HG02588 (cell line): Measurements from ENCODE around the gene GABRB3.

ENCODE experiments used
- ATAC-seq: cut with Tn5 transposase; IDR thresholded peaks from one replicate; pipeline ENCODE4 v1.9.1; 2021; ENCODE audit warnings: mild to moderate bottlenecking, moderate library complexity; ENCODE audit not compliant: unreplicated experiment

Gene GABRB3

DNA sequence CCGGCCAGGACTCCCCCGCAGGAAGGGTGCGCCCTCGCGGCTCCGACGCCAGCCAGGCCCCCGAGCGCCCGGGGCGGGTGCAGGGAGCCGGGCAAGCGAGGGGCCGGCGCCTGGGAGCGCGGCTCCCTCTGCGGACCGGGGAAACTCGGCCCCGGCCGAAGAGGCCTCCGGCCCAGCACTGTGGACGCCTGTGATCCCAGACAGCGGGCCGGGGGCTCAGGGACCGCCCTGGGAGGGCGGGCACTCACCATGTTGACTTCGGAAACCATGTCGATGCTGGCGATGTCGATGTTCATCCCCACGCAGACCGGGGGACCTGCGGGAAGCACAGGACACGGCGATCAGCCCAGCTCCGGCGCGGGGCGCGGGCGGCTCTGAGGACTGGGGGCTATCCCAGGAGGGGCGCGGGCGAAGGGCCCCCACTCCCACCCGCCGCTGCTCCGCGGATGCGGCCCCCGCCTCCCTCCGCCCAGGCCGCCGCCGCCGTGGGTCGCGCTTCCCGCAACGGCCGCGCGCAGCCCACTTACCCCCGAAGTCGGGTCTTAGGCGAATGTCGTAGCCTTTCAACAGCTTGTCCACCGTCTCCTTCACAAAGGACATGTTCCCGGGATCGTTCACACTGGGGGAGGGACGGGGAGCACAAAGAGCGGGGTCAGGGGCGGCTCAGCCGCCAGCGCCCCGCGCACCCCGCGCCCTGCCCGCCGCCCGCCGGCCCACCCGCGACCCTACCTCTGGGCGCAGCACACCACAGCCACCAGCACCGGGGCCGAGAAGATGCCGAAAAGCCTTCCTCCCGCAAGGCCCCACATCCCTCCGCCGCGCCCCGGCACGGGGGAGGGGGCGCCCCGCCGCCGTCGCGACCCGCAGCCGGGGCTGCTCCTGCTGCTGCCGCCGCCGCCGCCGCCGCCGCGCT lies at the start of gene GABRB3:
TSS of gene GABRB3 (minus strand) at position 913 of the 913 bp plus-strand sequence.
- ATAC-seq, result no peak

DNA sequence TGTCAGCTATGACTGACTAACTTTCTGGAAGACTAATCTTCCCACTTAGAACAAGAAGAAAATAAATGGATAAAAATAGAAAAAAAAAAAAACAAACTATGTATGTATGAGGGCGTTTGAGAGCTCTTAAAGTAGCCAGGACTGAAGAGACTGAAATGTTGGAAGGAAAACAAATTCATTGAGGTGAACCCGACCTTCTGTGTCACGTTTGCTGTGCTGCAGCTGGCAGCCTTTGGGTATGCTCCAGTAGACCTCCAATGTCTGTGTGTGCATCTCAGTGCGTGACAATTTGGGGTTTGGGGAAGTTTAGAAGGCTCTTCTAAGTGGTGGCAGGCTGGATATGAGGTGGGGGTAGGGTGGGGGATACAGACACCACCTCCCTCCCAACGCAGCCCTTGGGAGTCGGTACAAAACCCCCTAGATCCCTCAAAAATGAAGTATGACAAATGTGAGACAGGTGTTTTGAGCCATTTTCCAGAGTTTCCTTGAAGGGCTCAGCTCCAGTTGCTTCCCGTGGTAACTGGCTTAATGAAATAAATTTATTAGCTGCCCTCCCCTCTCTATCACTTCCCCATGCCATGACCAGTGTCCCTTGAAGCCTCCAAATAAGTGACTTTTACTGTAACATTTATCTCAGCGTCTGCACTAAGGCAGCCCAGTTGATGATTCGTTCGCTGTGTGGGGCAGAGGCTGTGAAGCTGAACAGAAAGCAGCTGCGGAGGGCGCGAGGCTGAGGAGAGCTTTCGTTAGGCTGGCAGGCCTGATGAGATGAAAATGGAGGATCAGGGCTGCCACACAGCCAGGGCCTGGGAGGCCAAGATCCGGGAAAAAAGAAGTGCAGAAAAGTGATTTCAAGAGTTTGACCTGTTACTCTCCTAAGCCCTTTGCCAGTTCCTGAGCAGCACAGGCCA lies 34.9 kb upstream of the GABRB3 start:
- no peak for ATAC-seq

DNA sequence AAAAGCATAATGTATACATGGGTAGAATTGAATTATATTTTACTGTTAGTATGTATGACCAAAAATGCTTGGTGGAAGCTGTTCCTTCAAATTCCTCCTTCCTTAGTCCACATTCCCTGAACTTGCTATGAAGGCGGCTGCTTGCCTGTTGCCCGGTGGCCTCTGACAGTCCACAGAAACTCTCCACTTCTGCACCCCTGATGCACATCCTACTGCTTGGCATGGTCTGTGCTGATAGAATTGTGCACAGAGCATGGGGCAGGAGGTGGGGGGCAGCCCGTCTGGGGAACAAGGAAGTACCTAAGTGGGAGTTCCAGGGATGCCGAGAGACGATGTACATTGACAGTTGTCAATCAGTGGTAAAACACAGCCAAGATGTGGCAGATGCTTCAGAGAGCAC lies 33.7 kb upstream of the GABRB3 start:
- no peak for ATAC-seq

DNA sequence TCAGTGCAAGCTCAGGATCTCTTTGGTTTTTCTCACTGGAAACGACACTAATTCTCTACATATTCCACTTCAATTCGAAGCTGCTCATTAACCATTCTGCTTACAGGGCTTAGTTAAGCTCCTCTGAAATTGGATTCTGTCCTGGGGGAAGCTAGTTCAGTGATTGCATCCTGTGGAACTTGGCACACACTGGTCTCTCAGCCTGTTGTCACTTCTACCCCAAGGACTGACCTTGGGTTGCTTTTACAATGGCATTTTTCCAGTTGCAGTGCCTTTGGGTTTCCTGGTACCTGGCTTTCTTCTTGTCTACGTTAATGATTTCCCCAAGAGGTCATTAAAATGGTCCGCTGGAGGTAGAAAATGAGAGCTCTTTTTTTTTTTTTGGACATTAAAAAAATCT lies 33.3 kb upstream of the GABRB3 start:
- no peak for ATAC-seq

DNA sequence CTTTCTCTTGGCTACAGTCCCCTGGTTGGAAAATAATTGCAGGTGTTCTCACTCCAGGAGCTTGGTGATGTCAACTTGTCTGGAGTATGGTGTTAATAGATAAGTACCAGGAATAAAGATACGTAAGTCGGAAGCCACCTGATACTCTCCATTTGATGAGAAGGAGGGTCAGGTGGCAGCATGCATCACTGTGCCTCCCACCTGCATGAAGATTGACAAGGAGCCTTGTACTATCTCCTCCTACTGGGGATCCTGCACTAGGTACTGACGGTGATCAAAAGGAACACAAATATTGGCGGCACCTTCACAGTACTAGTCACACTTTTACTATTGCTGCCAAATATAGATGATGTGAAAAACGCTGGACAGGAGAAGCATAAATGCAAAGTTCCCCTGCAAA lies 32.6 kb upstream of the GABRB3 start:
- no peak for ATAC-seq

DNA sequence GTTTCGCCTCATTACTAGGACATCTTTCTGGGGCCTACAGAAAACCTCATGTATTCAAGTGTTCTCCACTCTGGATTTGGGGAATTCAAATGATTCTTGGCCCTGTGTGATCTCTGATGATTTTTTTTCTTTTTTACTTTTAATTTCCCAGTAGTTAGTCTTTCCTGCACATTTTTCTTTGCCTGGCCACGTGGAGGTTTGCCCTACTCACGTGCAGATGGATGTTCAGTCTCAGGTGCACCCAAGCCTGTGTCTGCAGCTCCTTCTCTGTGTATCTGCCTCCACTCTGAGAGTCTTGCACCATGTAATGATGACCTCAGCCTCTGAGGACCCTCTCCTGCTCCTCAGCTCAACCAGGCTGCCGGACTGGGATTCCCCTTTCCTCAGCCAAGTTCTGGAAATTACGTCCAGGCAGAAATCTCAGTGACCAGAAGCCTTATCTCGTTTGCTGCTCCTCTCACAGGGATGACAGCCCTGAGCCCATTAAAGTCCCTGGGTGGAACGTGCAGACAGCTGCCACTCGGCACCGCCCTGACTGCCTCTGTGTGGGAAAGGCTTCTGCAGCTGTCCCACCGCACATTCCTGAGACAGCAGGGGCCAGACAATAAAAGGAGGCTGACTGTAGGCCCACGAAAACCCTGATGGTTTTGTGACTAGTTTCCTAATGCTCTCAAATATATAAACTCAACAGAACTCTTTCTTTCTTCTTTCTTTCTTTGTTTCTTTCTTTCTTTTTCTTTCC lies 31.4 kb upstream of the GABRB3 start:
- ATAC-seq, result no peak

DNA sequence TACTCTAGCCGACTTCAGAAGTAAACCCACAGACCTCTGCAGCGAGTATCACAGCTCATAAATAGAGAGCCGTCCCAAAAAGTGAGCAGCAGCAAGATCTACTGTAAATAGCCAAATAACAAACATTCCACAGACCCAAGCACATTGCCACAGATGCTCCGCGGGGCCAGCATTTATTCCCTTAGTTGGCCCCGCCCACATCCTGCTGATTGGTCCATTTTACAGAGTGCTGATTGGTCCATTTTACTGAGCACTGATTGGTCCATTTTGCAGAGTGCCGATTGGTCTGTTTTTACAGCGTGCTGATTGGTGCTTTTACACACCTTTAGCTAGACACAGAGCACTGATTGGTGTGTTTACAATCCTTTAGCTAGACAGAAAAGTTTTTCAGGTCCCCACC lies 17.3 kb upstream of the GABRB3 start:
- no peak for ATAC-seq

DNA sequence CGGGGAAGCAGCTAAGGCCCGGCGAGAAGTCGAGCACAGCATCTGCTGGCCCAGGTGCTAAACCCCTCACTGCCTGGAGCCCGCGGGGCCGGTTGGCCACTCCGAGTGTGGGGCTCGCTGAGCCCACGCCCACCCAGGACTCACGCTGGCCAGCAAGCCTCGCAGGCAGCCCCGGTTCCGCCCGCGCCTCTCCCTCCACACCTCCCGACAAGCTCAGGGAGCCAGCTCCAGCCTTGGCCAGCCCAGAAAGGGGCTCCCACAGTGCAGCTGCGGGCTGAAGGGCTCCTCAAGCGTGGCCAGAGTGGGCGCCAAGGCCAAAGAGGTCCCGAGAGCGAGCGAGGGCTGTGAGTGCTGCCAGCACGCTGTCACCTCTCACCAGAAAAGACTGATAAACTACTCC lies 8.9 kb upstream of the GABRB3 start:
- no peak for ATAC-seq

DNA sequence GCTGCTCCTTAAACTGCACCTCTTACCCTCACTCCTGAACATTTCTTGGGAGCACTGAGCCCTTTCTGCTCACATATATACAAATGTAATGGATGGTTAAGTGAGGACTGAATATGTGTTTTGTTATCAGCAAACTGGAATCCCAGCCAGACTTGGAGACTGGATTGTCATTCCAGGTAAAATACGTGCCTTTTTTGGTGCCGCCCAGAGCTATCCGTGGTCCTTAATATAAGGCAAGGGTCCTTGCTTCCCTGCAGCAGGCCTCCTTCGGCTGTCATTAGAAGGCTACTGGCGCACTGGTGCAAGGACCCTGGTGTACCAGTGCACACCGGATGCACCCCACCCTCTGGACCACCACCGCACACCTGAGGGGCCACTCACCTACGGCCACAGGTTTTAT lies 1.1 kb upstream of the GABRB3 start:
- ATAC-seq, result no peak

DNA sequence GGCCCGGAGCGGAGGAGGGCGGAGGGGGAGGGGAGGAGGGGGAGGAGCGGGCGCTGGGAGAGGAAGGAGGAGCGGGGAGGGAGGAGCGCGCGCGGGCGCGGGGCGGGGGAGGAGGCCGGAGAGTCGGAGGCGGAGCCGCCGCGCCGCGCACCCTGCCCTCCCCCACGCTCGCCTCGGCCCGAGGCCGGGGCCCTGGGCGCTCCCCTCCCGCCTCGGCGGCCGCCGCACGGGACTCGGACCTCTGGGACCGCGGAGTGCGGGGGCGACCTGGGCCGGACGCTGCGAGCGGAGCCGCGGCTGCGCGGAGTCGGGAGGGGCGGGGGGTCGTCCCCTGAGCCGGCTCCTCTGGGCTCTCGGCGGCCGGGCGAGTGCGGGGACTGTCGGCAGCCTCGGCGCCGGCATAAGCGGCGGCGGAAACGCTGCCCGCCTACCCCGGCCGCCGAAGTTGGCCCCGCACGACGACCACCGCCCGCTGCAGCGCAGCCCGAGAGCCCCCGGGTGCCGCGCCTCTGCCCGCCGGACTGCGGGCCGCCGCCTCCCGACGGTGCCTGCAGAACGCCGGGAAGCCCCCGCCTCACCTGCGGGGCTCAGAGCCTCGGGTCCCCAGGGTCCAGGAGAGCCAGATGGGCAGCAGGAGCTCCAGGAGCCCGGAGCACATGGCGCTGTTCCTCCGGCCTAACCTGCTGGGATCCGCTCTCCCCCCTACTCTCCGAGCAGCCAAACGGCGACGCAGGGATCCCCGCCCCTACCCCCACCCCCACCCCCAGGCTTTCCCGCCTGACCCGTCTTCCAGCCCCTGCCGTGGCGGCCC lies 406 bp upstream of the GABRB3 start:
- no peak for ATAC-seq

DNA sequence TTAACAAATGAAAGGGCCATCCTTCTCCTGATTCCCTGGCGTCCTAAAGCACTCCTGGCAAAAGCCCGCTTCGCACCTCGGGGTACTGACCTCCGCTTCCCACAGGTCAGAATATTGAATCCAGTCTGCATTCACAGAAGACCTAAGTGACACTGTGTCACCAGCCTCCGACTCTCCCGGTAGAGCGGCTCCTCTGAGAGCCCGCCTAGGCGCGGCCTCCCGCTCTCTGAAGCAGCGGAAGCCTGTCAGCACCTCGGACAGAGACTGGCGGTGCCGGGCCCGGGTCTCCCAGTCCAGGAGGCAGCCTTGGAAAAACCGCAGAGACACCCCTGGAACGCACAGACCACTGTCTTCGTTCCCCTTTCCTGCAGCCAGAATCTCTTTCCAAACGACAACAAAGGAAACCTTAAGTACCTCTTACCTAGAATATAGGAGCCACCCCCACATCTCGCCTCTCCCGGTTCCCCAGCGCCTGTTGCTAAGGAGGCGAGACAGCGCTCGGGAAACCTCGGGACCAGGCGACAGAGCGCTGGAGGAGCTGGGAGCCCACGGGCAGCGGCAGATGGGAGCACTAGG lies 1.2 kb downstream of the GABRB3 start:
- no peak for ATAC-seq

DNA sequence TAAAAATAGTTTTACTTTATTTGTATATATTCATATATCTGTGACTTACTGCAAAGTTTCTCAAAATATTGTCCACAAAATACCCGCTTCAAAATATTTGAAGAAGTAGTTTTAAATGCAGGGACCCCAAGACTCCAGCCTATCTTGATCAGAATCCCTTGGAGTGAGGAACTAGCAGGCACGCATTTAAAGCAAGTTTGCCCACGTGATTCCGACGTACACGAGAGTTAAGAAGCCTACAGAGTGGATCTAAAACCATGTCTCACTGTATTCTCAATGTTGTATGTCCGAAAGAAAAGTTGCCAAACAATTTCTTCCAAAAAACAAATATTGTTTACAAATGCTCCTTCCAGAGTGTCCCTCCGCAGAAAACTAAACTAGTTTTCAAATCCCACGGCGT lies 1.7 kb downstream of the GABRB3 start:
- ATAC-seq, result no peak

DNA sequence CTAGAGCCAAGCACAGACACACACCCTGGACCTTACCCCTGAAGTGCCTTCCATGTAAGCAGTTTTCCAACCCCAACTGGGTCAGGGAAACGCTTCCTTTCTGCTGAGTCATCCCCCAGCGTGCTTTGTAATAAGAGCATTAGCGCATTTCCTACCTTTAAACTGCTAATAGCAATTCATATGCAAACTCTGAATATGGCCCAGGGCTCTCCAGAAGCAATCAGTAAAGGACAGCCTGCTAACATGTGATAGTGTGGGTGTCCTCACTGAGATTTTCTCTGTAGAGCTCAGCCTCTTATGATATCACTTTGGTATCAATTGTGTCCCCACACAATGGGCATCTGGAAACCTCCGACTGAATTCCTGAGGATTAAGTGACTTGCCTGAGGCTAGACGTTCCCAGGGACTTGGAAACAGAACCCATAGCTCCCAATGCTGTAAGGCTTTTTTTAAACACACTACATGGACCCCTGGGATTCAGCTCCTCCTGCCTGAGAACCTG lies 5.6 kb downstream of the GABRB3 start:
- ATAC-seq, result no peak

DNA sequence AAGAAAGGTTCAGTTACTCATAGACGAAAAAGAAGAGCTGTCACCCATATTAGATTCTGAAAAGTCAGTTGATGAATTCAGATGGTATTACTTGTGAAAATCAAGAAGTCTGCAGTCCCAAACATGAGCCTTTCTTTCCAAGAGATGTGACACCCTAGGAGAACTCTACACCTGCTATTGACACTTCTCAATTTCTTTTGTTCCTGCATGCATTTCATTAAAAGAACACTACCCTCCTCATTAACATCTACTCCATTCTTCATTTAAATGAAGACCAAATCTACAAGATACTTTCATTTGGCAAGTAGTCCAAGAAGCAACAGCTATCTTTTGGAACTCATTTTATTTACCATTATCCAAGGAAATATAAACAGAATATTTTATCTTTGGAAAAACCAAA lies 6.6 kb downstream of the GABRB3 start:
- ATAC-seq, result no peak

DNA sequence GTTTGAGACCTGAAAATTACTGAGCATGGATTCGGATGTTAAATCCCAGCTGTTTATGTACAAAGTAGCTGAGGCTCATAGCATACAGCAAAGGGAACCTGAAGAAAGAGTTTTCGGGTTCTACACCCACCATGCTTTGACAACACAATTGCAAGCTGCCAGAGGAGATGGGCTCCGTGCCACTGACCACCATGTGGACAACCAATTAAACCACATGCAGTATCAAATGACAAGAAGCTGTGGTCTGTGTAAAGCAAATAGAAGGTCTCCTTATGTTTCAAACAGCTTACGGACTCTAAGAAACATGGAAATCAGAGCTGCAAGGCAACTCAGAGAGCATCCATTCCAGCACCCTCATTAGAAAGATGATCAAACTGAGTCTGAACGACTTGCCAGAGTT lies 12.9 kb downstream of the GABRB3 start:
- no peak for ATAC-seq

DNA sequence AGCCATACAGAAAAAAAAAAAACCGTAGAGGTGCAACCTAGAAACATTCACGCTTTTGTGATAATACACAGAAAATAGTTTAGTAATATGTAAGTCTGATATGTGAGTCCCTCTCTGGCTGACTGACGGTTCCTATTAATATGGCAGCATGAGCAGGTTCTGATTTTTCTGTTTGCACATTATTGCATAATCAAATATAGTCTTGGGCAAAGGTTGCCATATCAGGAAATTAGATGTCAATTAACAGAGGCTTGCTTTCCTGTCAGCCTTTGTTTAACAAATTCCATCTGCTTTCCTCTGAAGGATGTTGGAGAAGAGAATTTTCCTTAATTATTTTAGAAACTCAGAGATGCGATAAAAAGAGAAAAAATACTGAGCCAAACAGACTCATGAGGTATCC lies 14.8 kb downstream of the GABRB3 start:
- ATAC-seq, result no peak

DNA sequence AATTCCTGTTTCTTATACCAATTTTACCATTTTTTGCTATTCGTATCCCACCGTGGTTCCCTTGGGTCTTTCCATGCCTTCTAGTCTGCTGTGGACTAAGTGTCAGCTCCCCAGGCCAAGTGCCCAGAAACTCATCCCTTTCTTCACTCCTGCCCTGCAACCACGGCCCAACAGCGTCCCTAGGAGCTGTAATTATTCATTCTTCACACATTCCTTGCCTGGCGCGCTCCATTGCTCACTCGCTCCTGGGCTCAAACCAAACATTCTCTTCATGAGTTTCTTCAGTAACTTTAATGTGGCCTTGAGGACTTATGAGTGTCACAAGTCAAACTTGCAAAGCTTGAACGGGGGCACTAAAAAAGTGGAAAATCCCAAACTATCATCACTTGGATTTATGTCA lies 15.7 kb downstream of the GABRB3 start:
- ATAC-seq, result no peak

DNA sequence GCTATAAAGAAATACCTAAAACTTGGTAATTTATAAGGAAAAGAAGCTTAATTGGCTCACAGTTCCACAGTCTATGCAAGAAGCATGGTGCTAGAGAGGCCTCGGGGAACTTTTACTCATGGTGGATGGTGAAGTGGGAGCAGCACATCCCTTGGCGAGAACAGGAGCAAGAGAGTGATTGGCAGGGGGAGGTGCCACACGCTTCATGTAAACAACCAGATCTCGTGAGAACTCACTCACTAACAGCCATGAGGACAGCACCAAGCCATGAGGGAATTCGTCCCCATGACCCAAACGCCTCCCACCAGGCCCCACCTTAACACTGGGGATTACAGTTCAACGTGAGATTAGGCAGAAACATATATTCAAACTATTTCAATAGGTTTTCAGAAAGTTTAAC lies 28.0 kb downstream of the GABRB3 start:
- no peak for ATAC-seq

DNA sequence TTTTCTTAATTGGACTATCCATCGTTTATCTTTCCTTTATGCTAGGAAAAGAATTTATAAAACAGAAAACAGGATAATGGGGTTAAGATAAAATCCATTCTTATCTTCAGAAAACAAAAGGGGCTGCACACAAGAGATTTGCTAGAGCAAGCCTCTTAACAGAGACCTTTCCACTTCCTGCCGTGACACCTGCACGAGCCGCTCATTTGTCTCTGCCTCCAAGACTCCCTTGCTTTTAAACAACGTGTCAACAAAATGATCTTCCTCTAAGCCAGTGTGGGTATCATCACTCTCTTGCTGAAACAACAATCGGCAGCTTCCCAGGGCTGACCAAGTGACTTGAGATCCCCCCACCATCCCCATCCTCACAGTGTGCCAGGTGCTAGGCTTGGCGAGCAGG lies 33.1 kb downstream of the GABRB3 start:
- ATAC-seq, result no peak

DNA sequence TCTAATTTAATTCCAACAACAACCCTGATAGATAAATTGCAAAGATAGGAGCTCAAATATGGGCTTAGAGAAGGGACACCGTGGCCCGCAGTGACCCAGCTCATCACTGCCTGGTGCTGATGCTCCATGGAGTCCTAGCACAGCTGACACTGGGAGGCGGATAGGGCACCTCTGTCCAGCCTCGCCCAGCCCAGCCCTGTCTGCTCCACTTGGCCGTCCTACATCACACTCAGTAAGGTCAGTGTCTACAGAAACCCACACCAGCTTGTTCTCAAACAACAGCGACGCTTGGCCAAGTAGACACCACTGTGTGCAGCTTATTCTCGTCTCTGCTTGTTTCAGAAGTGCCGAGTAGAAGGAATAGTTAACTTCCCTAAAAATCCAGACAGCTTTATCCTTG lies 33.9 kb downstream of the GABRB3 start:
- ATAC-seq, result no peak
